Activated T-cell treated with anti-CD3 and anti-CD28 coated beads, Interleukin-2, amount 50 U/mL, for 72 hours (primary cell): ENCODE measurements around the gene SSX2. TPM values are rescaled to one million over a fixed set of nuclear protein-coding genes. Genes with fewer than 3 reads are reported as not detected.
"Not testable (repeated sequence)": the region's sequence is repeated elsewhere in the genome, so short reads cannot be mapped to it uniquely, and the experiment has no call there.

Source experiments
- ATAC-seq, 2 donors: fragments of 150-1000 bp; cut with Tn5 transposase; replicated peaks in 1 of 2; 2 replicates each; pipeline ENCODE4 v1.10.0; 2021; ENCODE audit warnings: moderate library complexity in 2 of 2, mild to moderate bottlenecking in 1 of 2
- DNase-seq, 2 donors: peaks; one replicate each; pipeline ENCODE4 v3.0.0; 2021 to 2022; ENCODE audit warnings: mixed read lengths in 1 of 2
- H3K27ac Mint-ChIP-seq: one replicate; pipeline ENCODE4 v1.8.0; 2022; ENCODE audit warnings: mild to moderate bottlenecking, moderate library complexity, mixed read lengths
- H3K27me3 Mint-ChIP-seq: one replicate; pipeline ENCODE4 v1.8.0; 2022; ENCODE audit warnings: low read depth, mixed read lengths
- H3K36me3 Mint-ChIP-seq, 2 donors: one replicate each; pipeline ENCODE4 v1.8.0; 2022; ENCODE audit warnings: mixed read lengths in 2 of 2, mild to moderate bottlenecking in 1 of 2; ENCODE audit not compliant: insufficient read depth in 2 of 2
- H3K4me1 Mint-ChIP-seq: one replicate; pipeline ENCODE4 v1.8.0; 2022; ENCODE audit warnings: low read depth, mixed read lengths
- H3K4me3 Mint-ChIP-seq, 2 donors: one replicate each; pipeline ENCODE4 v1.8.0; 2022; ENCODE audit warnings: mild to moderate bottlenecking in 2 of 2, mixed read lengths in 2 of 2, moderate library complexity in 2 of 2
- H3K9me3 Mint-ChIP-seq, 2 donors: one replicate each; pipeline ENCODE4 v1.8.0; 2022; ENCODE audit warnings: mixed read lengths in 2 of 2
- total RNA-seq, 2 donors: library from RNA; stranded (reverse); gene quantifications; one replicate each; pipeline ENCODE4 v1.2.3, GENCODE V29; 2022

Gene SSX2, protein sequence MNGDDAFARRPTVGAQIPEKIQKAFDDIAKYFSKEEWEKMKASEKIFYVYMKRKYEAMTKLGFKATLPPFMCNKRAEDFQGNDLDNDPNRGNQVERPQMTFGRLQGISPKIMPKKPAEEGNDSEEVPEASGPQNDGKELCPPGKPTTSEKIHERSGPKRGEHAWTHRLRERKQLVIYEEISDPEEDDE
- not detected for total RNA-seq

GRCh38 chrX:52707078-52707477 is at the start of gene SSX2:
Gene SSX2 (minus strand): TSS chrX:52707178. CDS start chrX:52705749, 1,429 bp downstream.
- not testable (repeated sequence) for DNase-seq, H3K9me3 Mint-ChIP-seq, H3K4me1 Mint-ChIP-seq, ATAC-seq, H3K36me3 Mint-ChIP-seq, H3K27me3 Mint-ChIP-seq, H3K4me3 Mint-ChIP-seq, H3K27ac Mint-ChIP-seq

DNA sequence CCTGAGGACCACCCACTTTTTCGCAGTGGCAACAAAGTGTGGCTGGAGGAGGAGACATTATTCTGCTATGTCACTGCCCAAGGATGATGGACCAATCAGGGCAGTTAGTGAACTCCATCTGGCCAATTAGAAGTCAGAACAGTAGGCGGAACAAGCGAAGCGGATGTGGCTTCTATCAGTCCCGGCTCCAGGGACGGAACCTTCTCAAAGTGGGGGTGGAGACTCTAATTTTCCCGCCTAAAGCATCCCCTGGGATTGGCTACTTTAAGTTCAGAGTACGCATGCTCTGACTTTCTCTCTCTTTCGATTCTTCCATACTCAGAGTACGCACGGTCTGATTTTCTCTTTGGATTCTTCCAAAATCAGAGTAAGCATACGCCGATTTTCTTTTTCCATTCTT is 44.0 kb upstream of the SSX2 start, which contains the start of gene SSX2B:
SSX2B (plus strand) TSS at position 301 of the 400 bp plus-strand sequence. CDS start 1,429 bp downstream, outside the sequence.
- not testable (repeated sequence) for H3K9me3 Mint-ChIP-seq, DNase-seq, H3K27me3 Mint-ChIP-seq, H3K27ac Mint-ChIP-seq, H3K4me3 Mint-ChIP-seq, H3K36me3 Mint-ChIP-seq, ATAC-seq, H3K4me1 Mint-ChIP-seq

DNA sequence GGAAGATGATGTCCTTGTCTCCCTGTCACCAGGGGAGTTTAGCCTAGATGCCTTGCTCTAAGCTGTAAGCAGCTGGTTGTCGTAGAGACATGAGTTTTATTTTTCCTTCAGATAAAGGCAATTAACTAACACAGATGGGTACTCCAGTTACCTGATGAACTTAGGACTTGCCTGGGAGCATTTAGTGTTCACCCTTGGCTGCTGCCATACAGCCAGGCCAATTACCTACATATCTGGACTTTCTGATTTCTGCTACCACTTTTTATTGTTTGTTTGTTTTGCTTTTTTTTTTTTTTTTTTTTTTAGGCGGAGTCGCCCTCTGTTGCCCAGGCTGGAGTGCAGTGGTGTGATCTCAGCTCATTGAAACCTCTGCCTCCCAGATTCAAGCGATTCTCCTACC is 14.9 kb downstream of the SSX2 start:
- H3K4me3 Mint-ChIP-seq, H3K4me1 Mint-ChIP-seq, H3K36me3 Mint-ChIP-seq, H3K27me3 Mint-ChIP-seq, ATAC-seq, H3K9me3 Mint-ChIP-seq, H3K27ac Mint-ChIP-seq, DNase-seq: not testable (repeated sequence)

DNA sequence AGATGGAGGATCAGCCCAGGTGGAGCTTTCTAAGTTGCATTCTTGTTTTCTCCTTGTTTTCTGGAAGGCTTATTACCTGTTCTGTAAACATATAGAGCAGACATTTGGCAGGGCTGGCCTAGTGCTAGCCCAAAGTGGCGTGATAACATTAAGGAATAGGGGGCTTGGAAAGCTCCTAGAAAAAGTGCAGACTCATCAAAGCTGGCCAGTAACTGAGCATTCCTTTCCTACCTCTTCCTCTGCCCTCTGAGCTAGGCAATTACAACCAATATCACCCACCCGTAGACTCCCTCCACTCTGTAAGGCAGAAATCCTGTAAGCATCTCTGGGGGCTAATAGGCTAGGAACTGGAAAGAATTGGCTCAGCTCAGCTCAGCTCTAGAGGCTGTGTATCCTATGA is 44.8 kb downstream of the SSX2 start:
- not testable (repeated sequence) for H3K4me3 Mint-ChIP-seq, H3K36me3 Mint-ChIP-seq, H3K4me1 Mint-ChIP-seq, H3K9me3 Mint-ChIP-seq, ATAC-seq, H3K27ac Mint-ChIP-seq, DNase-seq
- peaks cover 17% of the 10 kb centered on the region for H3K27me3 Mint-ChIP-seq

DNA sequence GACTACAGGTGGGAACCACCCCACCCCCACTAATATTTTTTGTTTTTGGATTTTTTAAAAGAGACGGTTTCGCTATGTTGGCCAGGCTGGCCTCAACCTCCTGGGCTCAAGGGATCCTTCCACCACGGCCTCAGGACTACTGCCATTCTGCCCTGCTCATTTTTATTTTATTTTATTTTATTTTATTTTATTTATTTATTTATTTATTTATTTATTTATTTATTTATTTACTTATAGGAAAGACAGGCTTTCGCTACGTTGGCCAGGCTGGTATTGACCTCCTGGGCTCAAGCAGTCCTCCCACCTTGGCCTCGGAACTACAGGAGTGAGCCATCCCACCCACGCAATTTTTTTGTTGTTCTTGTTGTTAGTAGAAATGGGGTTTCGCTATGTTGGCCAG is 51.5 kb downstream of the SSX2 start:
- H3K9me3 Mint-ChIP-seq, H3K4me3 Mint-ChIP-seq, DNase-seq, ATAC-seq, H3K36me3 Mint-ChIP-seq, H3K4me1 Mint-ChIP-seq, H3K27ac Mint-ChIP-seq: not testable (repeated sequence)
- peaks cover 23% of the 10 kb centered on the region for H3K27me3 Mint-ChIP-seq

DNA sequence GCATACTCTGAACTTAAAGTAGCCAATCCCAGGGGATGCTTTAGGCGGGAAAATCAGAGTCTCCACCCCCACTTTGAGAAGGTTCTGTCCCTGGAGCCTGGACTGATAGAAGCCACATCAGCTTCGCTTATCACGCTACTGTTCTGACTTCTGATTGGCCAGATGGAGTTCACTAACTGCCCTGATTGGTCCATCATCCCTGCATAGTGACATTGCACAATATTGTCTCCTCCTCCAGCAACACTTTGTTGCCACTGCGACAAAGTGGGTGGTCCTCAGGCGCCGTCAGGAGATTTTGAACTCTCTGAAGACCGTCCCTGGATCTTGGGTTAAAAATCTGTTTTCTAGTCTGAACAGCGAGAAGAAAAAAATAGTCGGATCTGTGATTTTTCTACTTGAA is 52.2 kb downstream of the SSX2 start, which contains the start of gene SSX7:
SSX7 (minus strand) TSS at position 101 of the 400 bp plus-strand sequence. CDS start 1,428 bp downstream, outside the sequence.
- not testable (repeated sequence) for H3K36me3 Mint-ChIP-seq, ATAC-seq, H3K9me3 Mint-ChIP-seq, H3K4me1 Mint-ChIP-seq, DNase-seq, H3K27ac Mint-ChIP-seq, H3K4me3 Mint-ChIP-seq
- peaks cover 23% of the 10 kb centered on the region for H3K27me3 Mint-ChIP-seq

GRCh38 chrX:52650676-52651075 is 56.3 kb downstream of the SSX2 start:
- H3K4me1 Mint-ChIP-seq, DNase-seq, H3K36me3 Mint-ChIP-seq, H3K9me3 Mint-ChIP-seq, ATAC-seq, H3K4me3 Mint-ChIP-seq, H3K27ac Mint-ChIP-seq: not testable (repeated sequence)
- peaks cover 50% of the 10 kb centered on the region for H3K27me3 Mint-ChIP-seq

DNA sequence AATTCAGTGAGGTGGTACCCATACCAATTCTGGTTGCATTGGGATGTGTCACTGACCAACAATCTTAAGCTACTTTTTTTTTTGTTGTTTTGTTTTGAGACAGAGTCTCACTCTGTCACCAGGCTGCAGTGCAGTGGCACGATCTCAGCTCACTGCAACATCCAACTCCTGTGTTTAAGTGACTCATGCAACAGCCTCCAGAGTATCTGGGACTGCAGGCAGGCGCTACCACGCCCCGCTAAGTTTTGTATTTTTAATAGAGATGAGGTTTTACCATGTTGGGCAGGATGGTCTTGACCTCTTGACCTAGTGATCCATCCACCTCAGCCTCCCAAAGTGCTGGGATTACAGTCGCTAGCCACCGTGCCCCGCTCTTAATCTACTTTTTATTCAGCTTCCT is 58.0 kb downstream of the SSX2 start:
- not testable (repeated sequence) for H3K4me1 Mint-ChIP-seq, H3K36me3 Mint-ChIP-seq, H3K27ac Mint-ChIP-seq, ATAC-seq, H3K4me3 Mint-ChIP-seq, H3K9me3 Mint-ChIP-seq, DNase-seq
- H3K27me3 Mint-ChIP-seq: peaks cover 49% of the 10 kb centered on the region

Other genes starting within 250 kb of the SSX2 start
- not detected for gene XAGE1A, start 211.4 kb downstream of the SSX2 start, total RNA-seq
- not detected for gene XAGE1B, start 190.1 kb downstream of the SSX2 start, total RNA-seq
- not detected for gene SSX7, start 52.3 kb downstream of the SSX2 start, total RNA-seq
- not detected for gene SSX2B, start 44.1 kb upstream of the SSX2 start, total RNA-seq
- gene SPANXN5, start 90.2 kb upstream of the SSX2 start, total RNA-seq: not detected
- gene XAGE5, start 104.1 kb upstream of the SSX2 start, total RNA-seq: not detected
- not detected for gene XAGE3, start 160.9 kb upstream of the SSX2 start, total RNA-seq
- gene FAM156B, start 190.2 kb upstream of the SSX2 start, total RNA-seq: 10 to 100 TPM; 14.6 to 20.3 TPM